22Rv1 (cell line): ENCODE measurements around the gene SLC35F3.

Source experiments
- H3K27ac ChIP-seq: fragments of 450-650 bp; 2 replicates; pipeline ENCODE4 v1.5.1; 2017
- CTCF ChIP-seq: fragments of 450-650 bp; IDR thresholded peaks from 2 replicates; pipeline ENCODE4 v1.5.1; 2017; ENCODE audit warnings: mild to moderate bottlenecking
- ZFX ChIP-seq: fragments of 450-650 bp; IDR thresholded peaks from 2 replicates; pipeline ENCODE4 v1.6.1; 2017; ENCODE audit warnings: antibody characterized with exemption, borderline replicate concordance

The SLC35F3 gene

GRCh38 chr1:234316486-234316885 lies 412.0 kb downstream of the SLC35F3 start:
- no peak for TF ChIP-seq ZFX
- no peak for TF ChIP-seq CTCF
- H3K27ac ChIP-seq: no peak overlapping the region

GRCh38 chr1:234316937-234317336 lies 412.5 kb downstream of the SLC35F3 start:
- TF ChIP-seq CTCF (no peak), ZFX (no peak)
- no peak overlapping the region for H3K27ac ChIP-seq

- H3K27ac ChIP-seq: no peak overlapping the region
- no peak for TF ChIP-seq CTCF
- no peak for TF ChIP-seq ZFX
Observed at GRCh38 chr1:234320069-234320468, 415.6 kb downstream of the SLC35F3 start.

GRCh38 chr1:234320549-234320948 lies 416.1 kb downstream of the SLC35F3 start:
- TF ChIP-seq ZFX (no peak), CTCF (no peak)
- H3K27ac ChIP-seq: no peak overlapping the region

- TF ChIP-seq CTCF (no peak), ZFX (no peak)
- no peak overlapping the region for H3K27ac ChIP-seq
Observed at GRCh38 chr1:234321231-234321630, 416.8 kb downstream of the SLC35F3 start.

GRCh38 chr1:234322097-234322496 lies 417.6 kb downstream of the SLC35F3 start:
- TF ChIP-seq CTCF (no peak), ZFX (no peak)
- no peak overlapping the region for H3K27ac ChIP-seq

GRCh38 chr1:234322979-234323378 lies 418.5 kb downstream of the SLC35F3 start:
- no peak overlapping the region for H3K27ac ChIP-seq
- TF ChIP-seq CTCF: peak; percentile 89
- TF ChIP-seq ZFX: no peak
